ENCODE results near the gene DNM3. TPM values are rescaled to one million over a fixed set of nuclear protein-coding genes. Genes with fewer than 3 reads are reported as not detected.

The DNM3 gene
- total and polyA plus RNA-seq, 2 experiments from 2014 or later = 5.2 to 12.2 TPM

DNA sequence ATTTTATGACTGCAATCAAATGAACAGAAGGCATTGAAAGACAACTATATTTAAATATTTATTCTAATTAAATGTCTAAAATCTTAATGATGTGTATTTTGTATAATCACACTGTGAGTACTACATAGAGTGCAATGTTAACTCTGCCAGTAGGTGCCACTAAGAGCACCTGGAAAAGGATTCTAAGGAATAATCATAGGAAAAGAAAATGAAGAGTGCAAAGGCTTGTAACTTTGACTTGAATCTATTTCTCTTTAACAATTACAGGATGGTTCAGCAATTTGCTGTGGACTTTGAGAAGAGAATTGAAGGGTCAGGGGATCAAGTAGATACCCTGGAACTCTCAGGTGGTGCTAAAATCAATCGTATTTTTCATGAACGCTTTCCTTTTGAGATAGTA is 200.4 kb downstream of the DNM3 start:
- no peaks in the 10 kb centered on the region for H3F3A ChIP-seq (replicated peaks; ENCODE audit: low read depth)
- H3K27ac Mint-ChIP-seq = no peak overlapping the region
- DNase-seq (ENCODE audit: low spot score) = no peak
- no peaks in the 10 kb centered on the region for H3K9me3 Mint-ChIP-seq
- peaks cover 6% of the 10 kb centered on the region for H3K4me1 Mint-ChIP-seq
- TF ChIP-seq CREB1 (CRISPR knock-in tag; IDR thresholded peaks at IDR 0.05; ENCODE audit: low read depth) = no peak
- TF ChIP-seq, protein P1, sequence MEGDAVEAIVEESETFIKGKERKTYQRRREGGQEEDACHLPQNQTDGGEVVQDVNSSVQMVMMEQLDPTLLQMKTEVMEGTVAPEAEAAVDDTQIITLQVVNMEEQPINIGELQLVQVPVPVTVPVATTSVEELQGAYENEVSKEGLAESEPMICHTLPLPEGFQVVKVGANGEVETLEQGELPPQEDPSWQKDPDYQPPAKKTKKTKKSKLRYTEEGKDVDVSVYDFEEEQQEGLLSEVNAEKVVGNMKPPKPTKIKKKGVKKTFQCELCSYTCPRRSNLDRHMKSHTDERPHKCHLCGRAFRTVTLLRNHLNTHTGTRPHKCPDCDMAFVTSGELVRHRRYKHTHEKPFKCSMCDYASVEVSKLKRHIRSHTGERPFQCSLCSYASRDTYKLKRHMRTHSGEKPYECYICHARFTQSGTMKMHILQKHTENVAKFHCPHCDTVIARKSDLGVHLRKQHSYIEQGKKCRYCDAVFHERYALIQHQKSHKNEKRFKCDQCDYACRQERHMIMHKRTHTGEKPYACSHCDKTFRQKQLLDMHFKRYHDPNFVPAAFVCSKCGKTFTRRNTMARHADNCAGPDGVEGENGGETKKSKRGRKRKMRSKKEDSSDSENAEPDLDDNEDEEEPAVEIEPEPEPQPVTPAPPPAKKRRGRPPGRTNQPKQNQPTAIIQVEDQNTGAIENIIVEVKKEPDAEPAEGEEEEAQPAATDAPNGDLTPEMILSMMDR (conservative IDR thresholded peaks at IDR 0.05; ENCODE audit: low read depth in 2 of 2) = peak; percentile 59 to 60
- no peak for TF ChIP-seq JUNB (IDR thresholded peaks at IDR 0.05; ENCODE audit: unreplicated experiment)
- TF ChIP-seq ZNF331 (CRISPR knock-in tag; IDR thresholded peaks at IDR 0.05; ENCODE audit: low read depth) = no peak
- TF ChIP-seq, protein P2, sequence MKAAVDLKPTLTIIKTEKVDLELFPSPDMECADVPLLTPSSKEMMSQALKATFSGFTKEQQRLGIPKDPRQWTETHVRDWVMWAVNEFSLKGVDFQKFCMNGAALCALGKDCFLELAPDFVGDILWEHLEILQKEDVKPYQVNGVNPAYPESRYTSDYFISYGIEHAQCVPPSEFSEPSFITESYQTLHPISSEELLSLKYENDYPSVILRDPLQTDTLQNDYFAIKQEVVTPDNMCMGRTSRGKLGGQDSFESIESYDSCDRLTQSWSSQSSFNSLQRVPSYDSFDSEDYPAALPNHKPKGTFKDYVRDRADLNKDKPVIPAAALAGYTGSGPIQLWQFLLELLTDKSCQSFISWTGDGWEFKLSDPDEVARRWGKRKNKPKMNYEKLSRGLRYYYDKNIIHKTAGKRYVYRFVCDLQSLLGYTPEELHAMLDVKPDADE (IDR thresholded peaks at IDR 0.05) = no peak
- no peak for TF ChIP-seq STAT1 (IDR thresholded peaks at IDR 0.05; ENCODE audit: unreplicated experiment)
- TF ChIP-seq EZH2phosphoT487 (IDR thresholded peaks at IDR 0.05; ENCODE audit: unreplicated experiment) = no peak
- TF ChIP-seq EZH2 (IDR thresholded peaks at IDR 0.05; ENCODE audit: low read depth, unreplicated experiment) = no peak
- TF ChIP-seq, protein P3, sequence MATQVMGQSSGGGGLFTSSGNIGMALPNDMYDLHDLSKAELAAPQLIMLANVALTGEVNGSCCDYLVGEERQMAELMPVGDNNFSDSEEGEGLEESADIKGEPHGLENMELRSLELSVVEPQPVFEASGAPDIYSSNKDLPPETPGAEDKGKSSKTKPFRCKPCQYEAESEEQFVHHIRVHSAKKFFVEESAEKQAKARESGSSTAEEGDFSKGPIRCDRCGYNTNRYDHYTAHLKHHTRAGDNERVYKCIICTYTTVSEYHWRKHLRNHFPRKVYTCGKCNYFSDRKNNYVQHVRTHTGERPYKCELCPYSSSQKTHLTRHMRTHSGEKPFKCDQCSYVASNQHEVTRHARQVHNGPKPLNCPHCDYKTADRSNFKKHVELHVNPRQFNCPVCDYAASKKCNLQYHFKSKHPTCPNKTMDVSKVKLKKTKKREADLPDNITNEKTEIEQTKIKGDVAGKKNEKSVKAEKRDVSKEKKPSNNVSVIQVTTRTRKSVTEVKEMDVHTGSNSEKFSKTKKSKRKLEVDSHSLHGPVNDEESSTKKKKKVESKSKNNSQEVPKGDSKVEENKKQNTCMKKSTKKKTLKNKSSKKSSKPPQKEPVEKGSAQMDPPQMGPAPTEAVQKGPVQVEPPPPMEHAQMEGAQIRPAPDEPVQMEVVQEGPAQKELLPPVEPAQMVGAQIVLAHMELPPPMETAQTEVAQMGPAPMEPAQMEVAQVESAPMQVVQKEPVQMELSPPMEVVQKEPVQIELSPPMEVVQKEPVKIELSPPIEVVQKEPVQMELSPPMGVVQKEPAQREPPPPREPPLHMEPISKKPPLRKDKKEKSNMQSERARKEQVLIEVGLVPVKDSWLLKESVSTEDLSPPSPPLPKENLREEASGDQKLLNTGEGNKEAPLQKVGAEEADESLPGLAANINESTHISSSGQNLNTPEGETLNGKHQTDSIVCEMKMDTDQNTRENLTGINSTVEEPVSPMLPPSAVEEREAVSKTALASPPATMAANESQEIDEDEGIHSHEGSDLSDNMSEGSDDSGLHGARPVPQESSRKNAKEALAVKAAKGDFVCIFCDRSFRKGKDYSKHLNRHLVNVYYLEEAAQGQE (IDR thresholded peaks at IDR 0.05; ENCODE audit: unreplicated experiment) = no peak
- H3K36me3 Mint-ChIP-seq (ENCODE audit: low read depth) = no peaks in the 10 kb centered on the region
- H3K4me2 ChIP-seq = no peak overlapping the region
- H3K4me3 Mint-ChIP-seq = no peak overlapping the region
- peaks cover 2% of the 10 kb centered on the region; the same call in 1 of the 2 replicates for H3K9me2 ChIP-seq (ENCODE audit: insufficient read depth)
- H3K27ac ChIP-seq (ENCODE audit: low read depth) = no peak overlapping the region
- no peak overlapping the region for H2AFZ ChIP-seq
- H3K4me3 ChIP-seq = no peak overlapping the region
- H3K36me3 ChIP-seq (ENCODE audit: insufficient read depth) = no peaks in the 10 kb centered on the region
- ATAC-seq = peak; percentile 48; the same call in 2 of the 3 replicates
- no peaks in the 10 kb centered on the region for H3K27me3 Mint-ChIP-seq (ENCODE audit: insufficient read depth, low read depth, poor library complexity)
- H4K20me1 ChIP-seq (replicated peaks; ENCODE audit: insufficient read depth) = no peaks in the 10 kb centered on the region
- H3K27me3 ChIP-seq (ENCODE audit: insufficient read depth) = no peaks in the 10 kb centered on the region
- H3K4me1 ChIP-seq (ENCODE audit: insufficient read depth) = no peaks in the 10 kb centered on the region
- H3K79me2 ChIP-seq (replicated peaks; ENCODE audit: insufficient read depth) = no peaks in the 10 kb centered on the region

DNA sequence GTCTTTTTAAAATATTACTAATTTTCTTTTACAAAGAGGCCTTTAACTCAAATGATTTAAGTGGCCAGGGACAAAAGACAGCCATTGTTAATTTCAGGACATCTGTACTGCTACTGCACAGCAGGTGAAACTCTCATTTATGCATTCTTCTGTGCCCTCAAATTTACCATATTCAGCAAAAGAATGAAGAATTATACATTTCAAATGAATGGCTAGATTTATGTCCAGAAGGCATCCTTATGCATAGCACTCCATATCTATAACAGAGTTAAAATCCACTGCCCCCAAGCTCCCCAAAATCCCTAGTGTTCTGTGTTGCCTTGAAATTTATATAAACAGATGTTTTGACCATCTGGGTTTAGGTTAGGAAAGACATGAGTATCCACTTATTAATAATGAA is 202.6 kb downstream of the DNM3 start:
- H3K9me2 ChIP-seq (ENCODE audit: insufficient read depth) = peaks cover 2% of the 10 kb centered on the region; the same call in 1 of the 2 replicates
- no peak for DNase-seq (ENCODE audit: low spot score)
- H3K4me2 ChIP-seq = no peak overlapping the region
- no peak for ATAC-seq
- Mint-ChIP-seq H3K4me1 (peaks cover 13% of the 10 kb centered on the region), H3K36me3 (ENCODE audit: low read depth) (no peaks in the 10 kb centered on the region), H3K27ac (no peak overlapping the region), H3K9me3 (no peaks in the 10 kb centered on the region), H3K27me3 (ENCODE audit: insufficient read depth, low read depth, poor library complexity) (no peaks in the 10 kb centered on the region), H3K4me3 (no peak overlapping the region)
- no peak overlapping the region for H2AFZ ChIP-seq
- H3K27ac ChIP-seq (ENCODE audit: low read depth) = no peak overlapping the region
- no peak overlapping the region for H3K4me3 ChIP-seq
- H3K36me3 ChIP-seq (ENCODE audit: insufficient read depth) = no peaks in the 10 kb centered on the region; the same call in 1 of the 2 replicates
- no peaks in the 10 kb centered on the region for H4K20me1 ChIP-seq (replicated peaks; ENCODE audit: insufficient read depth)
- no peaks in the 10 kb centered on the region for H3F3A ChIP-seq (replicated peaks; ENCODE audit: low read depth)
- H3K4me1 ChIP-seq (ENCODE audit: insufficient read depth) = no peaks in the 10 kb centered on the region
- H3K79me2 ChIP-seq (replicated peaks; ENCODE audit: insufficient read depth) = no peaks in the 10 kb centered on the region
- no peaks in the 10 kb centered on the region for H3K27me3 ChIP-seq (ENCODE audit: insufficient read depth)
- TF ChIP-seq EZH2 (IDR thresholded peaks at IDR 0.05; ENCODE audit: low read depth, unreplicated experiment) (no peak), ZNF114 (CRISPR knock-in tag; IDR thresholded peaks at IDR 0.05) (no peak), NANOG (IDR thresholded peaks at IDR 0.05; ENCODE audit: borderline replicate concordance) (no peak)
- TF ChIP-seq, protein P2 (IDR thresholded peaks at IDR 0.05) = no peak
- TF ChIP-seq, protein P1 (conservative IDR thresholded peaks at IDR 0.05; ENCODE audit: low read depth in 2 of 2) = no peak
